GM21447 (cell line): Measurements from ENCODE around the gene RANGRF.
"Not testable (repeated sequence)": the region's sequence is repeated elsewhere in the genome, so short reads cannot be mapped to it uniquely, and the experiment has no call there.

ENCODE experiments used
- ATAC-seq: cut with Tn5 transposase; IDR thresholded peaks from one replicate; pipeline ENCODE4 v1.9.1; 2021; ENCODE audit not compliant: unreplicated experiment

RANGRF gene, protein sequence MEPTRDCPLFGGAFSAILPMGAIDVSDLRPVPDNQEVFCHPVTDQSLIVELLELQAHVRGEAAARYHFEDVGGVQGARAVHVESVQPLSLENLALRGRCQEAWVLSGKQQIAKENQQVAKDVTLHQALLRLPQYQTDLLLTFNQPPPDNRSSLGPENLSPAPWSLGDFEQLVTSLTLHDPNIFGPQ

DNA sequence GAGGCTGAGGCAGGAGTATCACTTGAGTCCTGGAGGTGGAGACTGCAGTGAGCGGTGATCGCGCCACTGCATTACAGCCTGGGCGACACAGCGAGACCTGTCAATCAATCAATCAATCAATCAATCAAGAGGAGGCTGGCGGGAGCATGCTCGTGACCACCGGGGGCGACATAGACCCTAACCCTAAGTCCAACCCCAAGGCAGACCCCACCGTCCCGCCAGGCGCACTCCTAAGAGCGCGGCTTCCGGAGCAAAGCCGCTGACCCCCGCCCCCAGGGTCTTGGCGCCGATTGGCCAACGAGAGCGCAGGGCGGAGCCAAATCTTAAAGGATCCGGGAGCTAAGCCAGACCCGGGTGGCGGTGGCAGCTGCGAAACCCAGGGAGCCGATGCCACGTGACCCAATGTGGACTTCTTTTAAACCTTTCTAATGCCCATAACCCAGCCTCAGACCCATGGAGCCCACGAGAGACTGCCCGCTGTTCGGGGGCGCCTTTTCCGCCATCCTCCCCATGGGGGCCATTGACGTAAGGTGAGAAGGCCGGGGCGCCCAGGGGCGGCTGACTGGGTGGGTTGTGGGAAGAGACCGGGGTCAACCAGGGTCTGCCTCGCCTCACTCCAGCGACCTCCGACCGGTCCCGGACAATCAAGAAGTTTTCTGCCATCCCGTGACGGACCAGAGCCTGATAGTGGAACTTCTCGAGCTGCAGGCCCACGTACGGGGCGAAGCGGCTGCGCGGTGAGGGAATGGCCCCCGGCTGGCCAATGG is at the start of gene RANGRF:
RANGRF (plus strand) TSS at position 335 of the 767 bp plus-strand sequence; CDS start at position 454, 119 bp downstream.
- ATAC-seq: peak; percentile 81

DNA sequence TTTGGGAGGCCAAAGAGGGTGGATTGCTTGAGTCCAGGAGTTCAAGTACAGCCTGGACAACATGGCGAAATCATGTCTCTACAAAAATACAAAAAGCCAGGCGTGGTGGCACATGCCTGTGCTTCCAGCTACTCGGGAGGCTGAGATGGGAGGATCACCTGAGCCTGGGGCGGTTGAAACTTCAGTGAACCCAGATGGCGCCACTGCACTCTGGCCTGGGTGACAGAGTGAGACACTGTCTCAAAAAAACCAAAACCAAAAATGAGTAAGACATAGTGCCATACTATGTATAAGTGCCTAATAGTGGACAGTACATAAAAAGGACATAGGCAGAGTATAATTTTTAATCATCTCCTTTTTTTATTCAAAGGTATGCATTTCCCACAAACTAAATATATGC is 44.6 kb upstream of the RANGRF start:
- no peak for ATAC-seq

DNA sequence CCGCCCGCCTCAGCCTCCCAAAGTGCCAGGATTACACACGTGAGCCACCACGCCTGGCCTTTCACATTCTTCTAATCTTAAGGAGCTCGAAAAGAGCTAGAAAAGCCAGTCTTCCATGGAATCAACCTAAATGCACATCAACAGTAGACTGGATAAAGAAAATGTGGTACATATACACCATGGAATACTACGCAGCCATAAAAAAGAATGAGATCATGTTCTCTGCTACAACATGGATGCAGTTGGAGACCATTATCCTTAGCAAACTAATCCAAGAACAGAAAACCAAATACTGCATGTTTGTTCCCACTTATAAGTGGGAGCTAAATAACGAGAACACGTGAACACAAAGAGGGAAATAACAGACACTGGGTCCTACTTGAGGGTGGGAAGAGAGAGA is 43.7 kb upstream of the RANGRF start:
- ATAC-seq: no peak

DNA sequence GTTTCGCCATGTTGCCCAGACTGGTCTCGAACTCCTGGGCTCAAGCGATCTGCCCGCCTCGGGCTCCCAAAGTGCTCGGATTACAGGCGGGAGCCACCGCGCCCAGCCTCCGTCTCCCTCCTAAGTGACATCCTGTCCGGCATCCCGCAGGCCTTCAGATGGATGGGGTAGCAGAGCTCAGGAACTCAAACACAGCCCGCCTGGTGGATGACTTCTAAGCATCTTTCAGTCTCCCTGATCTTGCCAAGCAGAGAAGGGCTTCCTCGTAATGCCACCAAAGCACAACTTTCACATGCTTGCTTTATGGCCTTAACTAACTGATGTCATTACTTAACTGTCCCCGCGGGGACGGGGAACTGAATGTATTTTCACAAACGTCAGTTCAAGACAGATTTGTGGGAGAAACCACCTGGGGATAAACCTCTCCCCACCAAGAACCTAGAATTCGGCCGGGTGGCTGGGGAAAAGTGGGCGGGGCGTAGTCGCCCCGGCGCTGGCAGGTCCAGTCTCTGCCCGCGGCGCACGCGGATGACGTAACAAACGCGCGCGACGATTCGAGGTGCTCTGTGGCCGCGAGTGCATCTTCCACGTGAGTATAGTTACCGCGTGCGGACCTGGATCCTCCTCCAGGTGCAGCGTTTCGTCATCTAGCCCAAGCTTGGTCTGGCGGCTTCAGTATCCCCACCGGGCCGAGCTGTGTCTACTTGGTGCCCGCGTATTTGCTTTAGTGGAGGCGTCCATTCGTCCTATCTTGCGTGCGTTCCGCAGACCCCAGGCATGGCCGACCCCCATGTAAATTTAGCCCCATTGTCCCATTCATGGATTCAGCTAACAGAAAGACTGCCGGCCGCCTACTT is 39.5 kb upstream of the RANGRF start, which contains the start of gene PFAS:
PFAS (plus strand) TSS at position 539 of the 857 bp plus-strand sequence. CDS start 4,649 bp downstream, outside the sequence.
- peak; percentile 46 for ATAC-seq

DNA sequence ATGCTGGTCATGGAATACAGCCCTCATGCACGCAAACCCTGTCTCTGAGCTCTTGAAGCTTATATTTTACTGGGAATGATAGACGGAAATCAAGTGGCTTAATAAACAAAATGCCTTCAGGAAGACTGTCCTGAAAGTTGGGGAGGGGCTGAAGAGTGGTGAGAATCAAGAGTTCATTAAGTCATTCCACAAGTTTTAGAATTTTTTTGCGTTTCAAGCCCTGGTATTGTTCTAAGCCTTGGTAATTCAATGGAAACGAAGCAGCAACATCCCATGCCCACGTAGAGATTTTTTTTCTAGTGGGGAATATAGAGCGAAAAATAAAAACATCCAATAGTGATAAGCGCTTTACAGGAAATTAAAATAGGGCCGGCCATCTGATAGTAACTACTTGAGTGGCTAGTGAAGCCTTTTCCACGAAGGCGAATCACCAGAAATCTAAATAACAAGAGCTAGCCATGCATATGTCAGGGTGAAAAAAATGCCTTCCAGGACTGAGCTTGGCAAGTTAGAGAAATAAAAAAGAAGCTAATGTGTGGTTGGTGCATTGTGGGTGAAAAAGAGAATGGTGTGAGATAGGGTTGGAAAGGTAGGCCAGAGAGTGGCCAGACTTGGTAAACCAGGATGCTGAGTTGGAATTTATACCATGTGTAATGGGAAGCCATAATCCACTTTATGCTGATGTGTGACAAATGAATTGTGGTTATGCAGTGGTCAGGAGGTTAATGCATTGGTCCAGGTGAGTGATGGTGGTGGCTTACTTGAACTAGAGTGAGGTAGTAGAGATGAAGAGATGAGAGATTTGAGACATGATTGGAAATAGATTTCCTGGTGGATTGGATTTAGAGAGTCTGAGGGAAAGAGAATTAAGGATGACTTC is 38.6 kb upstream of the RANGRF start:
- ATAC-seq: no peak

DNA sequence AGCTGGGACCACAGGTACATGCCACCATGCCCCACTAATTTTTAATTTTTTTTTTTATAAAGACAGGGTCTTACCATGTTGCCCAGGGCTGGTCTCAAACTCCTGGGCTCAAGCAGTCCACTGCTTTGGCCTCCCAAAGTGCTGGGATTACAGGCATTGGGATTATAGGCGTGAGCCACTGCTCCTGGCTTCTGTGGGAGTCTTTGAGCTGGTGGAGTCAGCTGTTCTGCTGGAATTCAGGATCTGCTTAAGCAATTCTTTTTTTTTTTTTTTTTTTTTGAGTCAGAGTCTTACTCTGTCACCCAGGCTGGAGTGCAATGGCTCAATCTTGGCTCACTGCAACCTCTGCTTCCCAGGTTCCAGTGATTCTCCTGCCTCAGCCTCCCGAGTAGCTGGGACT is 37.1 kb upstream of the RANGRF start:
- ATAC-seq: not testable (repeated sequence)

DNA sequence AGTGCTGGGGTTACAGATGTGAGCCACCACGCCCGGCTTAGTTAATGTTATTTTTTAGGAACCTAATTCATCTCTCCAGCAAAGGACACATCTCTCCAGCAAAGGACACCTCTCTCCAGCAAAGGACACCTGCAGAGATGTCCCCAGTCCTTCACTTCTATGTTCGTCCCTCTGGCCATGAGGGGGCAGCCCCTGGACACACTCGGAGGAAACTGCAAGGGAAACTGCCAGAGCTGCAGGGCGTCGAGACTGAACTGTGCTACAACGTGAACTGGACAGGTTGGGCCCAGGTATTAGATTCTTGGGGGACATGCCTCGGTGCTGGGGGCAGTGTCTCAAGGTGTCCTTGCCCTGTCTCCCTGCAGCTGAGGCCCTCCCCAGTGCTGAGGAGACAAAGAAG is 34.7 kb upstream of the RANGRF start:
- no peak for ATAC-seq

DNA sequence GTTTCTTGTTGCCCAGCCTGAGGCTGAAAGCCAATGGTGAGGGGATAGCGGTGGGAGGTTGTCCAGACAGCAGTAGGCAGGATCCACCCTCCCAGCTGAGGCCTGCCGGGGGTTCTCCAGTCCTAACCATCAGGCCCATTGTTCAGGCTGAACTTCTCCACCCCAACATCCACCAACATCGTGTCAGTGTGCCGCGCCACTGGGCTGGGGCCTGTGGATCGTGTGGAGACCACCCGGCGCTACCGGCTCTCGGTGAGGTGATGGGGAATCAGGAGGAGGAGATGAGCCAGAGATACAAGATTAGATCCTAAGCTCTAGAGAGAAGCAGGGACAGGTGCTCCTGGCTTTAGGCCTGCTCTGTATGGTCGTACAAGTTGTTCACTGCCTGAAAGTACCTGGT is 33.6 kb upstream of the RANGRF start:
- no peak for ATAC-seq

DNA sequence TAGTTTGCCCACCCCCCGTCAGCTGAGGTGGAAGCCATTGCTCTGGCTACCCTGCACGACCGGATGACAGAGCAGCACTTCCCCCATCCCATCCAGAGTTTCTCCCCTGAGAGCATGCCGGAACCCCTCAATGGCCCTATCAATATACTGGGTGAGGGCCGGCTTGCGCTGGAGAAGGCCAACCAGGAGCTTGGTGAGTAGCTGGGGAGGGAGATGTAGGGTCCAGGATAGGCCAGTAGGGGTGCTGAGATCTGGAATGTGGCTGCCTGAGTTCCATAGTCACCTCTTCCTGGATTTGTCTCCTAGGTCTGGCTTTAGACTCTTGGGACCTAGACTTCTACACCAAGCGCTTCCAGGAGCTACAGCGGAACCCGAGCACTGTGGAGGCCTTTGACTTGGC is 33.0 kb upstream of the RANGRF start:
- ATAC-seq: no peak

DNA sequence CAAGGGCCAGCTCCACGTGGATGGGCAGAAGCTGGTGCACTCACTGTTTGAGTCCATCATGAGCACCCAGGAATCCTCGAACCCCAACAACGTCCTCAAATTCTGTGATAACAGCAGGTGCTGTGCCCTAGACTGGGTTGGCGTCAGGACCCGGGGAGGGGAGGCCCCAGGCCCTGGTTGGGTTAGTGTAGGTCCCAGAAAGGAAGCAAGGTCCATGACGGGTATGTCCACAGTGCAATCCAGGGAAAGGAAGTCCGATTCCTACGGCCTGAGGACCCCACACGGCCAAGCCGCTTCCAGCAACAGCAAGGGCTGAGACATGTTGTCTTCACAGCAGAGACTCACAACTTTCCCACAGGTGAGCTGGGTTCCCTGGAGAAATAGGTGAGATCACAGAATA is 32.2 kb upstream of the RANGRF start:
- no peak for ATAC-seq

DNA sequence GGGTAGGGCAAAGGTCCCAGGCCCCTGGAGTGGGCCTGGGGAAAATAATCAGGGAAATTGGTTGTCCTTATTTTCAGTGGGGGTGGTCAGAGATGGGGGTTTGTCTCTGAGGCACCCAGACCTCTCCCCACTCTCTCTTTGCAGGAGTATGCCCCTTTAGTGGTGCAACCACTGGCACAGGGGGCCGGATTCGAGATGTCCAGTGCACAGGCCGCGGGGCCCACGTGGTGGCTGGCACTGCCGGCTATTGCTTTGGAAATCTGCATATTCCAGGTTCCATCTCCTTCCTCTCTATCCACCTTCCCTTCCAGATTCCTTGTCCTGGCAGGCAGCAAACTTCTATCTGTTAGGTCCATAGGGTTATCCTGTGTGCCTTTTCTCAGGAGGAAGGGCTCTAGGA is 31.8 kb upstream of the RANGRF start:
- ATAC-seq: no peak

DNA sequence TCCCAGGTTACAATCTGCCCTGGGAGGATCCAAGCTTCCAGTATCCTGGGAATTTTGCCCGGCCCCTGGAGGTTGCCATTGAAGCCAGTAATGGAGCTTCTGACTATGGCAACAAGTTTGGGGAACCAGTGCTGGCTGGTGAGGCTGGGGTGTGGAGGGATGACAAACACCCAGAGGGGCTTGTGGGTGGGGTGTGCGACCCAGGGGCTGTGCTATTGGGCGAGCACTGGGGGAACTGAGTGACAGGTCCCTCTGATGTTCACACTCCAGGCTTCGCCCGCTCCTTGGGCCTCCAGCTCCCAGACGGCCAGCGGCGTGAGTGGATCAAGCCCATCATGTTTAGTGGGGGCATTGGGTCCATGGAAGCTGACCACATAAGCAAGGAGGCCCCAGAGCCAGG is 30.7 kb upstream of the RANGRF start:
- ATAC-seq: no peak

DNA sequence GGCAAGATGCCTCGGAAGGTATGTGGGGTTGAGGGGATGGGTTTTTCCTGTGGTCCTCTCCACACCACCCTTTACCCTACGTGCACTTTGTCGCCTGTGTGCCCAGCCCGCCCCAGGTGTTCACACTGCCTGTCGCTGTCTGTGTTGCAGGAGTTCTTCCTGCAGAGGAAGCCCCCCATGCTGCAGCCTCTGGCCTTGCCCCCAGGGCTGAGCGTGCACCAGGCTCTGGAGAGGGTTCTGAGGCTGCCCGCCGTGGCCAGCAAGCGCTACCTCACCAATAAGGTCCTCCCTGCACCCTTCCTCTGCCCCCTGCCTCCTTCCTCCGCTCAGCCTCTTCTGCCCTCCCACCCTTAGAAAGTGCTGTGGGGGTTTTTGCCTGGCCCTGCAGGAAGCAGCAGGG is 24.1 kb upstream of the RANGRF start:
- ATAC-seq: no peak

DNA sequence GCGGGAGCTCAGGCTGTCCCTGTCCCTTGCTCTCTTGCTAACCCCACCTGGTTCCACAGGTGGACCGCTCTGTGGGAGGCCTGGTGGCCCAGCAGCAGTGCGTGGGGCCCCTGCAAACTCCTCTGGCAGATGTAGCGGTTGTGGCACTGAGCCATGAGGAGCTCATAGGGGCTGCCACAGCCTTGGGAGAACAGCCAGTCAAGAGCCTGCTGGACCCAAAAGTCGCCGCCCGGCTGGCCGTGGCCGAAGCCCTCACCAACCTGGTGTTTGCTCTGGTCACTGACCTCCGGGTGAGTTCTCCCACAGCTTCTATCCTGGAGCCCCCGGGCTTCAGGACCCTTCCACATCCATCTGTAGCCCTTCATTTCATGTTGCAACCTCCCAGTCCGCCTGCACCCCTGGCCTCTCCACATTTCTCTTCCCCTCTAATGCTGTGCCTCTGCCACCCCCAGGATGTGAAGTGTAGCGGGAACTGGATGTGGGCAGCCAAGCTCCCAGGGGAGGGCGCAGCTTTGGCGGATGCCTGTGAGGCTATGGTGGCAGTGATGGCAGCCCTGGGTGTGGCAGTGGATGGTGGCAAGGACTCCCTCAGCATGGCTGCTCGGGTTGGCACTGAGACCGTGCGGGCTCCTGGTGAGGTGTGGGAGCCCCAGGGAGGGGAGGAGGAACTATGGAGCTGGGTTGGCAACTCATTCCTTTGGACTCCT is 23.5 kb upstream of the RANGRF start:
- no peak for ATAC-seq

DNA sequence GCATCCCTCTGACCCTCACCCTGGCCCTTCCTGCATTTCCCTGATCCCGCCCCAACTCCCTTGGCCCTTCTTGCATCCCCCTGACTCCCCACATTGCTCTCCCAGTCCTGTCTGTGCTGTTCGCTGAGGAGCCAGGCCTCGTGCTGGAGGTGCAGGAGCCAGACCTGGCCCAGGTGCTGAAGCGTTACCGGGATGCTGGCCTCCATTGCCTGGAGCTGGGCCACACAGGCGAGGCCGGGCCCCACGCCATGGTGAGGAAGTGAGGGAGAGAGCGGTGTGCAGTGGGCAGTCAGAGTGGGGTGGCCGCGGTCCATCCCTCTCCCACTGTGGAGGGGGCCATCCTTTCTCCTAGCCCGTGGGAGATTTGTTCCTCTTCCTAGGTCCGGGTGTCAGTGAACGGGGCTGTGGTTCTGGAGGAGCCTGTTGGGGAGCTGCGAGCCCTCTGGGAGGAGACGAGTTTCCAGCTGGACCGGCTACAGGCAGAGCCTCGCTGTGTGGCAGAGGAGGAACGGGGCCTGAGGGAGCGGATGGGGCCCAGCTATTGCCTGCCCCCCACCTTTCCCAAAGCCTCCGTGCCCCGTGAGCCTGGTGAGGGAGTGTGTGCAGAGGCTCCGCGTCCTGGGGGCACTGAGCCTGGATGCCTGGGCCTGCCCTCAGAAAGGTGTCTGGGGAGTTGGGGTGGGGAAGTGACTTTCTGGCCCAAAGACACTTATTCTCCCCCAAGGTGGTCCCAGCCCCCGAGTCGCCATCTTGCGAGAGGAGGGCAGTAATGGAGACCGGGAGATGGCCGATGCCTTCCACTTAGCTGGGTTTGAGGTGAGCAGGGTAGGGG is 21.6 kb upstream of the RANGRF start:
- ATAC-seq: no peak

DNA sequence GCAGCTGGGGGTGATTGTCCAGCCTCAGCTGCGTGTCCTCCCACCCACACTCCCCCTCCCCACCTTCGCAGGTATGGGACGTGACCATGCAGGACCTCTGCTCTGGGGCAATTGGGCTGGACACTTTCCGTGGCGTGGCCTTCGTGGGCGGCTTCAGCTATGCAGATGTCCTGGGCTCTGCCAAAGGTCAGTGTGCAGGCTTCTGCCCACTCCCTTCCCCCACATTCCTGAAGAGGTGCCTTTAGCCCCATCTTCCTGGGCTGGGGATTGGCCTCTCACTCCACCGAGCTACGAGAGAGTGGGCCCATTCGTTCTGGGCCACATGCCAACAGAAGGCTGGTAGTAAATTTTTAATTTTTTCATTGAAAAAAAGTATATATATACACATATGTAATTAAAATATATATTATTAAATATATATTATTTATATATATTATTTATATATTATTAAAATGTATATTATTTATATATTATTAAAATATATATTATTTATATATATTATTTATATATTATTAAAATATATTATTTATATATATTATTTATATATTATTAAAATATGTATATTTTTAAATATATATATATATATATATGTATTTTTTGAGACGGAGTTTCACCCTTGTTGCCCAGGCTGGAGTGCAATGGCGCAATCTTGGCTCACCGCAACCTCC is 20.9 kb upstream of the RANGRF start:
- ATAC-seq: no peak

DNA sequence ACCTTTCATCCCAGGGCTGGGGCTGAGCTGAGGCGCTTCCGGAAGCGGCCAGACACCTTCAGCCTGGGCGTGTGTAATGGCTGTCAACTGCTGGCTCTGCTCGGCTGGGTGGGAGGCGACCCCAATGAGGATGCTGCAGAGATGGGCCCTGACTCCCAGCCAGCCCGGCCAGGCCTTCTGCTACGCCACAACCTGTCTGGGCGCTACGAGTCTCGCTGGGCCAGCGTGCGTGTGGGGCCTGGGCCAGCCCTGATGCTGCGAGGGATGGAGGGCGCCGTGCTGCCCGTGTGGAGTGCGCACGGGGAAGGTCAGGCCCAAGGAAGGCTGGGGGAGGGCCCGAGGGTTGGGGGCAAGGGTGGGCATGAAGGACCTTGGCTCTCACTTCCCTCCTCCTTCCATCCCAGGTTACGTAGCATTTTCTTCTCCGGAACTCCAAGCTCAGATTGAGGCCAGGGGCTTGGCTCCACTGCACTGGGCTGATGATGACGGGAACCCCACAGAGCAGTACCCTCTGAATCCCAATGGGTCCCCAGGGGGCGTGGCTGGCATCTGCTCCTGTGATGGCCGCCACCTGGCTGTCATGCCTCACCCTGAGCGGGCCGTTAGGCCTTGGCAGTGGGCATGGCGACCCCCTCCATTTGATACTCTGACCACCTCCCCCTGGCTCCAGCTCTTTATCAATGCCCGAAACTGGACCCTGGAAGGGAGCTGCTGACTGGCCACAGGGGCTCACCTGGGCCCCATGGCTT is 19.7 kb upstream of the RANGRF start:
- no peak for ATAC-seq

DNA sequence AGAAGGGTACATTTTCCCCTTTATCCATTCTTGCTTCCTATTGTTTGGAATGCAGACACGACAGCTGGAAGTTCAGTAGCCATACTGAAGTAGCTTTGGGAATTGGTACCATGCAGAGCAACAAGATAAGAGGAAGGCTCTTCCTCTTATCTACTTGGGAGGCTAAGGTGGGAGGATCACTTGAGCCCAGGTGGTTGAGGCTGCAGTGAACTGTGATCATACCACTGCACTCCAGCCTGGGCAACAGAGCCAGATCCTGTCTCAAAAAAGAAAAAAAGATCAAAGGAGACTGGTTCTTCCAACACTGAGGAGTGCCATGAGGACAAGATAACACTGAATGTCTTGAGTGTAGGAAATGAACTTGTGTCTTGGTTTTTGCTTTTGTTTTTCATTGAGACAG is 16.0 kb upstream of the RANGRF start:
- no peak for ATAC-seq
